Measurements from ENCODE around the gene WDFY3. TPM values are rescaled to one million over a fixed set of nuclear protein-coding genes. Genes with fewer than 3 reads are reported as not detected.

WDFY3 gene
- total and polyA plus RNA-seq, 2 of the 13 experiments (the other 11 are each of a cell fraction or from before 2014, with no cell fraction given), result 16.7 to 24.5 TPM

DNA sequence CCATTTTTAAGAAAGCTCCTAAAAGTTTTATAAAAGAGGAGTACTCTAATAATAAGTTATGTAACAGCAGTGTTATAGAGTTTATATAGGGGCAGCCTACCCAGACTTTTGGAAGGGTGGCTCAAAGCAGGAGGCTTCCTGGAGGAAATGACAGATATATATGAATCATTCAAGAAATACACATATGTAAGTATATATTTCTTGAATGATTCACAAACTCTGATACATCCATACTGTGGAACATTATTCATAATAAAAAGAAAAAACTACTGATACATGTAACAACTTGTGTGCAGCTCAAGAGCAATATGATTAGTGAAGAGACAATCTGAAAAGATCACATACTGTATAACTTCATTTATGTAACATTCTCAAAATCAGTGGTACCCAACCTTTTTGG, 166.2 kb downstream of the WDFY3 start:
- ChIA-PET CTCF (ENCODE audit: low intra/inter-chr PET ratio, low total read pairs) (no interaction called here), POLR2A (no interaction called here)
- no peak overlapping the region for H3K4me2 ChIP-seq (ENCODE audit: low read depth, low read length)
- H3K9me3 ChIP-seq (ENCODE audit: low read length), result no peaks in the 10 kb centered on the region
- no TSS peak for BruUV-seq (replicated peaks)
- intact Hi-C loops (cut with micrococcal nuclease; ENCODE audit: unreplicated experiment) (no loop called here), in situ Hi-C loops (cut with HindIII; ENCODE audit: extremely low pct_ligation_motif_present, low pct_unique_long_range_greater_than_20kb) (no loop called here)
- TF ChIP-seq, protein P1, sequence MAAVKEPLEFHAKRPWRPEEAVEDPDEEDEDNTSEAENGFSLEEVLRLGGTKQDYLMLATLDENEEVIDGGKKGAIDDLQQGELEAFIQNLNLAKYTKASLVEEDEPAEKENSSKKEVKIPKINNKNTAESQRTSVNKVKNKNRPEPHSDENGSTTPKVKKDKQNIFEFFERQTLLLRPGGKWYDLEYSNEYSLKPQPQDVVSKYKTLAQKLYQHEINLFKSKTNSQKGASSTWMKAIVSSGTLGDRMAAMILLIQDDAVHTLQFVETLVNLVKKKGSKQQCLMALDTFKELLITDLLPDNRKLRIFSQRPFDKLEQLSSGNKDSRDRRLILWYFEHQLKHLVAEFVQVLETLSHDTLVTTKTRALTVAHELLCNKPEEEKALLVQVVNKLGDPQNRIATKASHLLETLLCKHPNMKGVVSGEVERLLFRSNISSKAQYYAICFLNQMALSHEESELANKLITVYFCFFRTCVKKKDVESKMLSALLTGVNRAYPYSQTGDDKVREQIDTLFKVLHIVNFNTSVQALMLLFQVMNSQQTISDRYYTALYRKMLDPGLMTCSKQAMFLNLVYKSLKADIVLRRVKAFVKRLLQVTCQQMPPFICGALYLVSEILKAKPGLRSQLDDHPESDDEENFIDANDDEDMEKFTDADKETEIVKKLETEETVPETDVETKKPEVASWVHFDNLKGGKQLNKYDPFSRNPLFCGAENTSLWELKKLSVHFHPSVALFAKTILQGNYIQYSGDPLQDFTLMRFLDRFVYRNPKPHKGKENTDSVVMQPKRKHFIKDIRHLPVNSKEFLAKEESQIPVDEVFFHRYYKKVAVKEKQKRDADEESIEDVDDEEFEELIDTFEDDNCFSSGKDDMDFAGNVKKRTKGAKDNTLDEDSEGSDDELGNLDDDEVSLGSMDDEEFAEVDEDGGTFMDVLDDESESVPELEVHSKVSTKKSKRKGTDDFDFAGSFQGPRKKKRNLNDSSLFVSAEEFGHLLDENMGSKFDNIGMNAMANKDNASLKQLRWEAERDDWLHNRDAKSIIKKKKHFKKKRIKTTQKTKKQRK (IDR thresholded peaks at IDR 0.05; ENCODE audit: low read length), result no peak
- TF ChIP-seq POLR2G (IDR thresholded peaks at IDR 0.05; ENCODE audit: low read depth, low read length), result no peak
- TF ChIP-seq ZNF605 (CRISPR knock-in tag; IDR thresholded peaks at IDR 0.05), result no peak
- TF ChIP-seq ZNF468 (CRISPR knock-in tag; IDR thresholded peaks at IDR 0.05), result no peak
- TF ChIP-seq, protein P2, sequence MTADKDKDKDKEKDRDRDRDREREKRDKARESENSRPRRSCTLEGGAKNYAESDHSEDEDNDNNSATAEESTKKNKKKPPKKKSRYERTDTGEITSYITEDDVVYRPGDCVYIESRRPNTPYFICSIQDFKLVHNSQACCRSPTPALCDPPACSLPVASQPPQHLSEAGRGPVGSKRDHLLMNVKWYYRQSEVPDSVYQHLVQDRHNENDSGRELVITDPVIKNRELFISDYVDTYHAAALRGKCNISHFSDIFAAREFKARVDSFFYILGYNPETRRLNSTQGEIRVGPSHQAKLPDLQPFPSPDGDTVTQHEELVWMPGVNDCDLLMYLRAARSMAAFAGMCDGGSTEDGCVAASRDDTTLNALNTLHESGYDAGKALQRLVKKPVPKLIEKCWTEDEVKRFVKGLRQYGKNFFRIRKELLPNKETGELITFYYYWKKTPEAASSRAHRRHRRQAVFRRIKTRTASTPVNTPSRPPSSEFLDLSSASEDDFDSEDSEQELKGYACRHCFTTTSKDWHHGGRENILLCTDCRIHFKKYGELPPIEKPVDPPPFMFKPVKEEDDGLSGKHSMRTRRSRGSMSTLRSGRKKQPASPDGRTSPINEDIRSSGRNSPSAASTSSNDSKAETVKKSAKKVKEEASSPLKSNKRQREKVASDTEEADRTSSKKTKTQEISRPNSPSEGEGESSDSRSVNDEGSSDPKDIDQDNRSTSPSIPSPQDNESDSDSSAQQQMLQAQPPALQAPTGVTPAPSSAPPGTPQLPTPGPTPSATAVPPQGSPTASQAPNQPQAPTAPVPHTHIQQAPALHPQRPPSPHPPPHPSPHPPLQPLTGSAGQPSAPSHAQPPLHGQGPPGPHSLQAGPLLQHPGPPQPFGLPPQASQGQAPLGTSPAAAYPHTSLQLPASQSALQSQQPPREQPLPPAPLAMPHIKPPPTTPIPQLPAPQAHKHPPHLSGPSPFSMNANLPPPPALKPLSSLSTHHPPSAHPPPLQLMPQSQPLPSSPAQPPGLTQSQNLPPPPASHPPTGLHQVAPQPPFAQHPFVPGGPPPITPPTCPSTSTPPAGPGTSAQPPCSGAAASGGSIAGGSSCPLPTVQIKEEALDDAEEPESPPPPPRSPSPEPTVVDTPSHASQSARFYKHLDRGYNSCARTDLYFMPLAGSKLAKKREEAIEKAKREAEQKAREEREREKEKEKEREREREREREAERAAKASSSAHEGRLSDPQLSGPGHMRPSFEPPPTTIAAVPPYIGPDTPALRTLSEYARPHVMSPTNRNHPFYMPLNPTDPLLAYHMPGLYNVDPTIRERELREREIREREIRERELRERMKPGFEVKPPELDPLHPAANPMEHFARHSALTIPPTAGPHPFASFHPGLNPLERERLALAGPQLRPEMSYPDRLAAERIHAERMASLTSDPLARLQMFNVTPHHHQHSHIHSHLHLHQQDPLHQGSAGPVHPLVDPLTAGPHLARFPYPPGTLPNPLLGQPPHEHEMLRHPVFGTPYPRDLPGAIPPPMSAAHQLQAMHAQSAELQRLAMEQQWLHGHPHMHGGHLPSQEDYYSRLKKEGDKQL (CRISPR knock-in tag; IDR thresholded peaks at IDR 0.05; ENCODE audit: low read depth), result no peak
- TF ChIP-seq FOXC1 (CRISPR knock-in tag; IDR thresholded peaks at IDR 0.05; ENCODE audit: borderline replicate concordance), result no peak
- TF ChIP-seq ZNF530 (CRISPR knock-in tag; IDR thresholded peaks at IDR 0.05; ENCODE audit: low read depth), result no peak
- no peak for TF ChIP-seq ISX (CRISPR knock-in tag; conservative IDR thresholded peaks at IDR 0.05)
- no peak for TF ChIP-seq ZNF260 (CRISPR knock-in tag; IDR thresholded peaks at IDR 0.05; ENCODE audit: borderline replicate concordance, low read depth)
- TF ChIP-seq ATRX (CRISPR knock-in tag; IDR thresholded peaks at IDR 0.05; ENCODE audit: borderline replicate concordance), result no peak
- TF ChIP-seq ZNF101 (CRISPR knock-in tag; IDR thresholded peaks at IDR 0.05; ENCODE audit: borderline replicate concordance, low read depth), result no peak
- no peak for TF ChIP-seq HOXA5 (CRISPR knock-in tag; IDR thresholded peaks at IDR 0.05)
- TF ChIP-seq, protein P3, sequence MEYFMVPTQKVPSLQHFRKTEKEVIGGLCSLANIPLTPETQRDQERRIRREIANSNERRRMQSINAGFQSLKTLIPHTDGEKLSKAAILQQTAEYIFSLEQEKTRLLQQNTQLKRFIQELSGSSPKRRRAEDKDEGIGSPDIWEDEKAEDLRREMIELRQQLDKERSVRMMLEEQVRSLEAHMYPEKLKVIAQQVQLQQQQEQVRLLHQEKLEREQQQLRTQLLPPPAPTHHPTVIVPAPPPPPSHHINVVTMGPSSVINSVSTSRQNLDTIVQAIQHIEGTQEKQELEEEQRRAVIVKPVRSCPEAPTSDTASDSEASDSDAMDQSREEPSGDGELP (IDR thresholded peaks at IDR 0.05; ENCODE audit: borderline replicate concordance, low read depth), result no peak
- TF ChIP-seq NFKBIZ (CRISPR knock-in tag; IDR thresholded peaks at IDR 0.05), result no peak
- TF ChIP-seq SMC3 (IDR thresholded peaks at IDR 0.05; ENCODE audit: low read length), result no peak
- H3K27ac ChIP-seq (ENCODE audit: extremely low read length, insufficient read depth, low read length), result no peak overlapping the region
- no peak for FAIRE-seq
- H4K20me1 ChIP-seq (ENCODE audit: insufficient read depth, low read length), result no peaks in the 10 kb centered on the region
- H3K4me1 ChIP-seq (ENCODE audit: insufficient read depth, low read length), result no peaks in the 10 kb centered on the region
- H2AFZ ChIP-seq (ENCODE audit: low read length), result no peak overlapping the region
- H3K79me2 ChIP-seq (ENCODE audit: insufficient read depth, low read length), result no peaks in the 10 kb centered on the region
- H3K4me3 ChIP-seq (replicated peaks in 1 of 3; ENCODE audit: insufficient read depth in 1 of 3, low read depth in 2 of 3, low read length in 3 of 3), result no peak overlapping the region
- no peak overlapping the region for H3K9ac ChIP-seq (ENCODE audit: insufficient read depth, low read depth, low read length)
- H3K36me3 ChIP-seq (replicated peaks in 1 of 2; ENCODE audit: control insufficient read depth in 1 of 2, insufficient read depth in 2 of 2, low read length in 2 of 2), result peaks cover 1 to 12% of the 10 kb centered on the region in 2 experiments; a peak in 4 of 5 replicates
- H3K27me3 ChIP-seq (ENCODE audit: control insufficient read depth in 1 of 2, insufficient read depth in 2 of 2, low read length in 2 of 2), result no peaks in the 10 kb centered on the region
- ATAC-seq, result no peak
- no peak for DNase-seq (ENCODE audit: low spot score)
